C4-2B (cell line): Measurements from ENCODE around the gene OTUD6A.
"Not testable (repeated sequence)": the region's sequence is repeated elsewhere in the genome, so short reads cannot be mapped to it uniquely, and the experiment has no call there.

Source experiments
- H3K27ac ChIP-seq: fragments of 450-650 bp; 2 replicates; pipeline ENCODE4 v1.5.1; 2017
- ZFX ChIP-seq: fragments of 450-650 bp; IDR thresholded peaks from 2 replicates; pipeline ENCODE4 v1.6.1; 2017
- TF ChIP-seq, protein P1 (sequence below): fragments of 450-650 bp; conservative IDR thresholded peaks from 2 replicates; pipeline ENCODE4 v1.5.1; 2017; ENCODE audit warnings: mild to moderate bottlenecking

The OTUD6A gene

DNA sequence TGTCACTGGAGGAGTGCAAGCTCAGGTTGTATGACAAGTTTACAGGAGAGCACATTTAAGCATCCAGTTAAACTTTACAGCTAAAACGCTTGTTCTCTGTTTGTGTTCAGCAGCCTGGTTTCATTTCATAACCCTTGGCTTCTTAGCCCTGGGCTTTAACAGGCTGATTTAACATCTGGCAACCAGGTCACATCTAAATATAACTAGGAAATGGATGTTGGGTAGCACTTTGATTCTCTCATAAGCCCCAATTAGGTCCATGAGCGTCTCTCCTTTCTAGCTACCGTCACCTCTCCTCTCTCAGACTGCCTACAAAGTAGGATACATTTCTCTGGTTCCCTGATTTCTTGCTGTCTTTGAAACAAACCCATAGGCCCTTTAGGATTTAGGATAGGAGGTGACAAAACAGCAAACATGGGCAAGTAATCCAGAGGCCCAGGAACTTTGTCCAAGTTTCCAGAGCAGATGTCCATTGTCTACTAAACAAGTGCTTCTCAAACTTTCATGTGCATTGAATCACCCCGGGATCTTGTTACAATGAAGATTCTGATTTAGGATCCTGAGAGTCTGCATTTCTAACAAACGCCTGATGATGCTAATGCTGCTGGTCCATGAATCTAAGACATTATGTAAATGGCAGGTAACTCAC is 22.5 kb downstream of the OTUD6A start:
- H3K27ac ChIP-seq = no peak overlapping the region
- TF ChIP-seq, protein P1, sequence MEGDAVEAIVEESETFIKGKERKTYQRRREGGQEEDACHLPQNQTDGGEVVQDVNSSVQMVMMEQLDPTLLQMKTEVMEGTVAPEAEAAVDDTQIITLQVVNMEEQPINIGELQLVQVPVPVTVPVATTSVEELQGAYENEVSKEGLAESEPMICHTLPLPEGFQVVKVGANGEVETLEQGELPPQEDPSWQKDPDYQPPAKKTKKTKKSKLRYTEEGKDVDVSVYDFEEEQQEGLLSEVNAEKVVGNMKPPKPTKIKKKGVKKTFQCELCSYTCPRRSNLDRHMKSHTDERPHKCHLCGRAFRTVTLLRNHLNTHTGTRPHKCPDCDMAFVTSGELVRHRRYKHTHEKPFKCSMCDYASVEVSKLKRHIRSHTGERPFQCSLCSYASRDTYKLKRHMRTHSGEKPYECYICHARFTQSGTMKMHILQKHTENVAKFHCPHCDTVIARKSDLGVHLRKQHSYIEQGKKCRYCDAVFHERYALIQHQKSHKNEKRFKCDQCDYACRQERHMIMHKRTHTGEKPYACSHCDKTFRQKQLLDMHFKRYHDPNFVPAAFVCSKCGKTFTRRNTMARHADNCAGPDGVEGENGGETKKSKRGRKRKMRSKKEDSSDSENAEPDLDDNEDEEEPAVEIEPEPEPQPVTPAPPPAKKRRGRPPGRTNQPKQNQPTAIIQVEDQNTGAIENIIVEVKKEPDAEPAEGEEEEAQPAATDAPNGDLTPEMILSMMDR = no peak
- TF ChIP-seq ZFX = no peak

GRCh38 chrX:70087857-70088630 is 25.8 kb downstream of the OTUD6A start:
- TF ChIP-seq, protein P1 = no peak
- TF ChIP-seq ZFX = no peak

DNA sequence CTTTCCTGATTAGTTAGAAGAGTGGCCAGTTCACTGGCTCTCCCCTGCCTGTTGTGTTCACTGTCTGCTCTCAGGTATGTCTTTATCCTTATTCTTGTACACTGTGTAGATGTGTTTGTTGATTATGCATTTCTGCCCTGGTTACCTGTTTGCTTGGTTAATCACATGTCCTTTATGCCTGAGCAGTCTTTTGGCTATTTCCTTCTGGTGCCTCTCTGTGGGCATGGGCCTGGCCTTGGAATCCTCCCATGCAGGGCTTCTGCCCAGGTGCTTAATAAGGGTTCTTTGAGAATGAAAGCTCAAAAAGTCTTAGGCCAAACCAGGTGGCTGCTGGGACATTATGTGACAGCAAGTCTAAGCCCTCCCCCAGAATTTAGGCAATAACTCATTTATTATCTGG is 26.5 kb downstream of the OTUD6A start:
- no peak overlapping the region; the same call in 1 of the 2 replicates for H3K27ac ChIP-seq
- TF ChIP-seq ZFX = no peak
- TF ChIP-seq, protein P1 = no peak

More at GRCh38 chrX:70087857-70088630, 25.8 kb downstream of the OTUD6A start:
- peak overlapping the region; percentile 43 for H3K27ac ChIP-seq

- TF ChIP-seq, protein P1 = no peak
- TF ChIP-seq ZFX = no peak
- H3K27ac ChIP-seq = no peak overlapping the region
Observed at GRCh38 chrX:70089604-70090297, 27.5 kb downstream of the OTUD6A start.

DNA sequence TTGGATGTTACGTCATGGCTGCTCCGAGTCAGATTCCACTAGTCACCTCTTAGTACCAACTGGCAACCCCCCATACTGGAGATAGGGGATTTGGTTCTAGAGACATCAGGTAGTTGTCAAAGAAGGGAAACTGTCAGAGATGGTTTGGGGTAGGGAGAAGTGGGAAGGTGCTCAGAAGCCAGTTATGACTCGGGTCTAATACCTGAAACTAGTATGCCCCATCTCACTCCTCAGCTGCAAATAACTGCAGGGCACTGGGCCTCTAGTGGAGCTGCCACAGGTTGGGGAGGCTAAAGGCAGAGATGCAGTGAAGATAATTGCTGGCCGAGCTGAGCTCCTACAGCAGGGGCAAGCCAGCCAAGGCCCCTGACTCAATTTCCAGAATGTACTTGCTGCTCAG is 30.0 kb downstream of the OTUD6A start:
- no peak for TF ChIP-seq ZFX
- TF ChIP-seq, protein P1 = no peak
- no peak overlapping the region for H3K27ac ChIP-seq

DNA sequence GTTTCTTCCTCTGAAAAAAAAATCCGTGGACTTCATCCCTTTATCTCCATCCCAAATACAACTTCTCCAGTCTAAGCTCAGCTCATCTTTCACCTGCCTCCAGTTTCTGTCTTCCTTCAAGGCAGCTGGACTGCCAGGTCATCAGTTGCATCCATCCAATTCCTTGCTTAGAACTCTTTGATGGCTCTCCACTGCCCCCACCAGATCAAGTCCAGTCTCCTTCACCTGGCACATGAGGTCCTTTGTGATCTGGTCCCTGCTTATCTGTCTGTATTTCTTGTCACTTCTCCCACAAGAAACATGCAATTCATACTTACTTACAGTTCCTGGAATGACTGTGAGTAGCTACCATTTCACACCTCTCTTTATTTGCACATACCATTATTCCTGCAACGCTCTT is 33.8 kb downstream of the OTUD6A start:
- TF ChIP-seq, protein P1 = peak; percentile 51
- TF ChIP-seq ZFX = no peak
- no peak overlapping the region for H3K27ac ChIP-seq

- no peak overlapping the region for H3K27ac ChIP-seq
- TF ChIP-seq, protein P1 = no peak
- TF ChIP-seq ZFX = no peak
Observed at GRCh38 chrX:70105229-70105628, 43.0 kb downstream of the OTUD6A start.

DNA sequence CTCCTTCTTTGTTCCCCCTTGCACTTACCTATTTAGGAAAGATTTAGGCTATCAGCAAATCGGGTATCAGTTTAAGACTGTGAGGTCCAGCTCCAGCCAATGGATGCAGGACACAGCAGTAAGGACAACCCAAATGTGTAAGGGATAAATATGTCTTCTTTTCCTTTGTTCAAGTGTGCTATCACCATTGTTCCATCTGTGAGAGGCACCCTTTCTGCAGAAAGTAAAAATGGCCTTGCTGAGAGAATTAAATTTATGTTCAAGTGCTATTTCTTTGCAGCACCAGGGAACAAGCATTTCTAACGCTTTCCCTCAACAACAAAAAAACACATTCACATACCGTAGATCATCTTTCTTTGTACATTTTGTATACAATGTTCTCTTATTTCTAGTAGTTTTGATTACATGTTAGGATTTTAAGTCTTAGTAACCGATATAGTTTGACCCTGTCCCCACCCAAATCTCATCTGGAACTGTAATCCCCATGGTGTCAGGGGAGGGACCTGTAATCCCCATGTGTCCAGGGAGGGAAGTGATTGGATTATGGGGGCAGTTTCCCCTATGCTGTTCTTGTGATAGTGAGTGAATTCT is 49.3 kb downstream of the OTUD6A start:
- not testable (repeated sequence) for H3K27ac ChIP-seq
